OCI-LY7 (cell line): ENCODE results near the gene USP17L28. TPM values are rescaled to one million over a fixed set of nuclear protein-coding genes. Genes with fewer than 3 reads are reported as not detected.
"Not testable (repeated sequence)": the region's sequence is repeated elsewhere in the genome, so short reads cannot be mapped to it uniquely, and the experiment has no call there.

Experiments
- BruUV-seq: library from RNA; stranded (reverse); fragments of 400-500 nt; replicated peaks from 2 replicates; lab custom pipeline; 2021; lab: Mats Ljungman, UMichigan
- CTCF ChIA-PET: fragments of 300-600 bp; sonication (Branson Sonifier 250); formaldehyde crosslinking; loops from one replicate; lab custom pipeline; 2022; ENCODE audit warnings: antibody characterized with exemption; ENCODE audit not compliant: unreplicated experiment; lab: Charles Lee
- POLR2A ChIA-PET: fragments of 300-600 bp; sonication (Branson Sonifier 250); formaldehyde crosslinking; loops from one replicate; lab custom pipeline; 2022; ENCODE audit warnings: antibody characterized with exemption; lab: Charles Lee
- DNase-seq: peaks from one replicate; pipeline ENCODE4 v3.0.0-alpha.2; 2015; ENCODE audit warnings: low spot score
- H2AFZ ChIP-seq: fragments of 200-600 bp; sonication (generic), shearing (Covaris generic); 2 replicates; pipeline ENCODE4 v1.6.1; 2014; ENCODE audit warnings: mild to moderate bottlenecking, antibody characterized with exemption, low read length, moderate library complexity
- H3K27ac ChIP-seq: fragments of 200-600 bp; sonication (generic); 2 replicates; pipeline ENCODE4 v1.5.1; 2014; ENCODE audit warnings: mixed run types, low read depth, mild to moderate bottlenecking, moderate library complexity, low read length, inconsistent platforms; ENCODE audit not compliant: poor library complexity, severe bottlenecking
- H3K36me3 ChIP-seq: fragments of 200-600 bp; sonication (generic); 2 replicates; pipeline ENCODE4 v1.6.1; 2014; ENCODE audit warnings: mild to moderate bottlenecking, antibody characterized with exemption, low read length, moderate library complexity, mixed read lengths; ENCODE audit not compliant: insufficient read depth
- H3K4me1 ChIP-seq: fragments of 200-600 bp; sonication (generic); 2 replicates; pipeline ENCODE4 v1.5.1; 2014; ENCODE audit warnings: mild to moderate bottlenecking, low read length; ENCODE audit not compliant: insufficient read depth, poor library complexity, severe bottlenecking
- H3K4me2 ChIP-seq: fragments of 200-600 bp; sonication (generic); 2 replicates; pipeline ENCODE4 v1.6.1; 2014; ENCODE audit warnings: mild to moderate bottlenecking, low read length
- H3K4me3 ChIP-seq: fragments of 200-600 bp; sonication (generic); 2 replicates; pipeline ENCODE4 v1.5.1; 2014; ENCODE audit warnings: mild to moderate bottlenecking, low read depth, low read length; ENCODE audit not compliant: poor library complexity, severe bottlenecking
- H3K79me2 ChIP-seq: fragments of 200-600 bp; sonication (generic); 2 replicates; pipeline ENCODE4 v1.6.1; 2016; ENCODE audit warnings: low read depth, mild to moderate bottlenecking, low read length, moderate library complexity, mixed read lengths; ENCODE audit not compliant: insufficient read depth
- H3K9me2 ChIP-seq: fragments of 200-600 bp; sonication (generic); 2 replicates; pipeline ENCODE4 v1.6.1; 2016; ENCODE audit warnings: mild to moderate bottlenecking, low read length, mixed read lengths; ENCODE audit not compliant: insufficient read depth
- H3K9me3 ChIP-seq: fragments of 200-600 bp; sonication (generic); 2 replicates; pipeline ENCODE4 v1.6.1; 2014; ENCODE audit warnings: mild to moderate bottlenecking, mixed run types, low read length, mixed read lengths
- H4K20me1 ChIP-seq: fragments of 200-600 bp; sonication (generic); 2 replicates; pipeline ENCODE4 v1.6.1; 2014; ENCODE audit warnings: mild to moderate bottlenecking, antibody characterized with exemption, low read length, moderate library complexity, mixed read lengths; ENCODE audit not compliant: insufficient read depth
- intact Hi-C: fragments of 100-400 bp; cut with micrococcal nuclease; formaldehyde crosslinking; loops from one replicate; pipeline ENCODE4 v1.10.0; 2022; ENCODE audit not compliant: unreplicated experiment
- total RNA-seq, 2 experiments: library from RNA; depleted of rRNA in 1 of 2; stranded (reverse); fragments of >200 nt in 1 of 2; shearing (Covaris generic) in 1 of 2; gene quantifications; 2 replicates each; pipeline ENCODE4 v1.2.3, GENCODE V29; 2014 to 2022

The USP17L28 gene
- total RNA-seq, 2 experiments from 2014 or later = not detected

- H3K9me3 ChIP-seq, H3K4me1 ChIP-seq, CTCF ChIA-PET, intact Hi-C loops, POLR2A ChIA-PET, H3K79me2 ChIP-seq, H3K36me3 ChIP-seq, H4K20me1 ChIP-seq, BruUV-seq, H3K4me3 ChIP-seq, H3K9me2 ChIP-seq, DNase-seq, H3K27ac ChIP-seq, H2AFZ ChIP-seq, H3K4me2 ChIP-seq: not testable (repeated sequence)
These were observed 4.8 kb upstream of the USP17L28 start, which contains the start of gene USP17L27 for GRCh38 chr4:9343848-9344247. Gene USP17L27, plus strand, starts transcription at chr4:9344148. Its CDS starts 0 bp downstream, at chr4:9344148.

GRCh38 chr4:9350866-9351265 is 2.2 kb downstream of the USP17L28 start:
- H4K20me1 ChIP-seq, H3K9me3 ChIP-seq, intact Hi-C loops, H3K4me1 ChIP-seq, DNase-seq, BruUV-seq, H3K27ac ChIP-seq, H3K36me3 ChIP-seq, H3K9me2 ChIP-seq, H3K4me2 ChIP-seq, H3K79me2 ChIP-seq, H3K4me3 ChIP-seq, CTCF ChIA-PET, H2AFZ ChIP-seq, POLR2A ChIA-PET: not testable (repeated sequence)

GRCh38 chr4:9353338-9353737 is 4.6 kb downstream of the USP17L28 start, which contains the start of gene USP17L29:
Gene USP17L29, plus strand, starts transcription at chr4:9353638. Its CDS starts 0 bp downstream, at chr4:9353638.
- H3K4me1 ChIP-seq, H3K36me3 ChIP-seq, POLR2A ChIA-PET, H3K4me2 ChIP-seq, CTCF ChIA-PET, intact Hi-C loops, H3K27ac ChIP-seq, DNase-seq, H3K4me3 ChIP-seq, H3K79me2 ChIP-seq, BruUV-seq, H3K9me3 ChIP-seq, H2AFZ ChIP-seq, H3K9me2 ChIP-seq, H4K20me1 ChIP-seq: not testable (repeated sequence)

- H3K79me2 ChIP-seq, intact Hi-C loops, H3K4me3 ChIP-seq, H2AFZ ChIP-seq, H3K36me3 ChIP-seq, H3K4me2 ChIP-seq, H3K9me2 ChIP-seq, H4K20me1 ChIP-seq, H3K4me1 ChIP-seq, BruUV-seq, H3K27ac ChIP-seq, DNase-seq, POLR2A ChIA-PET, H3K9me3 ChIP-seq, CTCF ChIA-PET: not testable (repeated sequence)
These were observed 14.1 kb downstream of the USP17L28 start, which contains the start of gene USP17L30 for GRCh38 chr4:9362829-9363228. Gene USP17L30, plus strand, starts transcription at chr4:9363129. Its CDS starts 0 bp downstream, at chr4:9363129.

GRCh38 chr4:9379881-9380280 is 31.2 kb downstream of the USP17L28 start:
- CTCF ChIA-PET, H3K9me3 ChIP-seq, intact Hi-C loops, H3K4me2 ChIP-seq, H4K20me1 ChIP-seq, H3K36me3 ChIP-seq, BruUV-seq, H3K9me2 ChIP-seq, H3K79me2 ChIP-seq, H2AFZ ChIP-seq, DNase-seq, H3K27ac ChIP-seq, H3K4me1 ChIP-seq, POLR2A ChIA-PET, H3K4me3 ChIP-seq: not testable (repeated sequence)
